GM12892 (cell line): Measurements from ENCODE around the gene PSMB4.

Experiments
- POLR2A ChIP-seq: IDR thresholded peaks from 2 replicates; pipeline ENCODE4 v1.6.1; 2011; ENCODE audit warnings: low read depth, low read length, control low read depth
- POLR2AphosphoS5 ChIP-seq: IDR thresholded peaks from 2 replicates; pipeline ENCODE4 v1.6.1; 2011; ENCODE audit warnings: low read depth, low read length, control low read depth

GRCh38 chr1:151369621-151370048, 29.7 kb upstream of the PSMB4 start:
- TF ChIP-seq POLR2A (no peak), POLR2AphosphoS5 (no peak)
